Gastroesophageal sphincter (tissue), 3 donors: Measurements from ENCODE around the gene CACNA1I.

Experiments
- POLR2A ChIP-seq, 2 donors: fragments of 450-650 bp; IDR thresholded peaks; one replicate each; pipeline ENCODE4 v1.6.1; 2017; ENCODE audit warnings: antibody characterized with exemption in 2 of 2, mild to moderate bottlenecking in 2 of 2, moderate library complexity in 1 of 2
- POLR2AphosphoS5 ChIP-seq: sonication (generic); formaldehyde crosslinking; IDR thresholded peaks from one replicate; pipeline ENCODE4 v1.6.1; 2017; ENCODE audit warnings: antibody characterized with exemption
- TF ChIP-seq, protein P1 (sequence below), 4 experiments: fragments of 200-600 bp in 2 of 4; fragments of 450-650 bp in 2 of 4; sonication (generic) in 1 of 4; IDR thresholded peaks; one replicate each; pipeline ENCODE4 v1.5.1; 2017 to 2019; ENCODE audit warnings: antibody characterized with exemption in 4 of 4, mild to moderate bottlenecking in 2 of 4, moderate library complexity in 2 of 4

GRCh38 chr22:39724857-39725256 is 154.3 kb downstream of the CACNA1I start:
- TF ChIP-seq, protein P1, sequence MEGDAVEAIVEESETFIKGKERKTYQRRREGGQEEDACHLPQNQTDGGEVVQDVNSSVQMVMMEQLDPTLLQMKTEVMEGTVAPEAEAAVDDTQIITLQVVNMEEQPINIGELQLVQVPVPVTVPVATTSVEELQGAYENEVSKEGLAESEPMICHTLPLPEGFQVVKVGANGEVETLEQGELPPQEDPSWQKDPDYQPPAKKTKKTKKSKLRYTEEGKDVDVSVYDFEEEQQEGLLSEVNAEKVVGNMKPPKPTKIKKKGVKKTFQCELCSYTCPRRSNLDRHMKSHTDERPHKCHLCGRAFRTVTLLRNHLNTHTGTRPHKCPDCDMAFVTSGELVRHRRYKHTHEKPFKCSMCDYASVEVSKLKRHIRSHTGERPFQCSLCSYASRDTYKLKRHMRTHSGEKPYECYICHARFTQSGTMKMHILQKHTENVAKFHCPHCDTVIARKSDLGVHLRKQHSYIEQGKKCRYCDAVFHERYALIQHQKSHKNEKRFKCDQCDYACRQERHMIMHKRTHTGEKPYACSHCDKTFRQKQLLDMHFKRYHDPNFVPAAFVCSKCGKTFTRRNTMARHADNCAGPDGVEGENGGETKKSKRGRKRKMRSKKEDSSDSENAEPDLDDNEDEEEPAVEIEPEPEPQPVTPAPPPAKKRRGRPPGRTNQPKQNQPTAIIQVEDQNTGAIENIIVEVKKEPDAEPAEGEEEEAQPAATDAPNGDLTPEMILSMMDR (IDR thresholded peaks at IDR 0.05): no peak
- TF ChIP-seq POLR2AphosphoS5: no peak
- no peak for TF ChIP-seq POLR2A (IDR thresholded peaks at IDR 0.05)
